DOHH2 (cell line): ENCODE data around the gene PKD2L1.
"Not testable (repeated sequence)": the region's sequence is repeated elsewhere in the genome, so short reads cannot be mapped to it uniquely, and the experiment has no call there.

Experiments used
- H3F3A ChIP-seq: fragments of 200-600 bp; sonication (generic), shearing (Covaris generic); 2 replicates; pipeline ENCODE4 v1.6.0; 2016; ENCODE audit warnings: antibody characterized with exemption, mild to moderate bottlenecking; ENCODE audit not compliant: control insufficient read depth, insufficient read depth
- H3K27ac ChIP-seq: fragments of 200-600 bp; sonication (generic); 2 replicates; pipeline ENCODE4 v1.5.1; 2014; ENCODE audit warnings: low read depth, mild to moderate bottlenecking, low read length, moderate library complexity
- H3K27me3 ChIP-seq: fragments of 200-600 bp; sonication (generic); 2 replicates; pipeline ENCODE4 v1.6.1; 2014; ENCODE audit warnings: mild to moderate bottlenecking, low read length, mixed read lengths; ENCODE audit not compliant: control insufficient read depth
- H3K36me3 ChIP-seq: fragments of 200-600 bp; sonication (generic); 2 replicates; pipeline ENCODE4 v1.6.1; 2014; ENCODE audit warnings: mild to moderate bottlenecking, low read length, moderate library complexity, mixed read lengths; ENCODE audit not compliant: control insufficient read depth
- H3K4me1 ChIP-seq: fragments of 200-600 bp; sonication (generic); 2 replicates; pipeline ENCODE4 v1.6.1; 2014; ENCODE audit warnings: mild to moderate bottlenecking, low read length, mixed read lengths; ENCODE audit not compliant: control insufficient read depth
- H3K4me2 ChIP-seq: fragments of 200-600 bp; sonication (generic); 2 replicates; pipeline ENCODE4 v1.6.0; 2014; ENCODE audit warnings: mild to moderate bottlenecking, low read length, moderate library complexity
- H3K4me3 ChIP-seq: fragments of 200-600 bp; sonication (generic); 2 replicates; pipeline ENCODE4 v1.5.1; 2014; ENCODE audit warnings: mild to moderate bottlenecking, low read length, mixed read lengths
- H3K79me2 ChIP-seq: fragments of 200-600 bp; sonication (generic); 2 replicates; pipeline ENCODE4 v1.6.1; 2014; ENCODE audit warnings: mild to moderate bottlenecking, low read length, mixed read lengths; ENCODE audit not compliant: control insufficient read depth
- H3K9me2 ChIP-seq: fragments of 200-600 bp; sonication (generic); replicated peaks from 2 replicates; pipeline ENCODE4 v1.6.1; 2014; ENCODE audit warnings: mild to moderate bottlenecking, low read length, mixed read lengths; ENCODE audit not compliant: control insufficient read depth
- H3K9me3 ChIP-seq: fragments of 200-600 bp; sonication (generic); 2 replicates; pipeline ENCODE4 v1.6.1; 2014; ENCODE audit warnings: antibody characterized with exemption, low read length, mixed read lengths; ENCODE audit not compliant: control insufficient read depth, insufficient read depth
- H4K20me1 ChIP-seq: fragments of 200-600 bp; sonication (generic); 2 replicates; pipeline ENCODE4 v1.6.0; 2014; ENCODE audit warnings: low read depth, mild to moderate bottlenecking, antibody characterized with exemption, low read length, moderate library complexity; ENCODE audit not compliant: control insufficient read depth, insufficient read depth
- CTCF ChIP-seq: fragments of 200-600 bp; sonication (generic); IDR thresholded peaks from one replicate; pipeline ENCODE4 v1.5.1; 2014; ENCODE audit warnings: antibody characterized with exemption, mild to moderate bottlenecking, low read depth, low read length; ENCODE audit not compliant: poor library complexity, severe bottlenecking
- EZH2phosphoT487 ChIP-seq: fragments of 200-600 bp; sonication (generic); IDR thresholded peaks from 2 replicates; pipeline ENCODE4 v1.6.1; 2017; ENCODE audit warnings: borderline replicate concordance, mild to moderate bottlenecking, antibody characterized with exemption, low read length, moderate library complexity, mixed read lengths

PKD2L1 gene

DNA sequence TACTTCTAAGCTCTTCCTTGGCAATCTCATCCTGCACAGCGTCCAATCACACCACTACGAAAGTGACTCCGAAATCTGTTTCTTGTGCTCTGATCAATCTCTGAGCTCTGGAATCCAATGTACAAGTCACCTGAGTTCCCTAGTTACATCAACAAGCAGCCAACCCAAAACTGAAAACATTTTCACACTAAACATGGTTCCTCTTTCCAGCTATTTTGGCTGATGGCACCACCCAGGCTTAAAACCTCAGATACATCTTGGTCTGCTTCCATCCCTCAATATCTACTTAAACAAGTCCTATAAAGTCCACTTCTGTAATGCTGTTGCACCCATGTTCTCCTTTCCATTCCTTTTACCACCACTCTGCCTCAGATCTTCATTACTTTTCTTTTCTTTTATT lies 47.1 kb downstream of the PKD2L1 start:
- H3K9me3 ChIP-seq, result no peaks in the 10 kb centered on the region
- peaks cover 51% of the 10 kb centered on the region for H3K79me2 ChIP-seq
- H3K27ac ChIP-seq, result no peak overlapping the region
- H3K36me3 ChIP-seq, result peaks cover 57% of the 10 kb centered on the region
- TF ChIP-seq CTCF (no peak), EZH2phosphoT487 (no peak)
- no peak overlapping the region for H3K4me2 ChIP-seq
- H3K27me3 ChIP-seq, result no peaks in the 10 kb centered on the region
- no peaks in the 10 kb centered on the region for H4K20me1 ChIP-seq
- peaks cover 34% of the 10 kb centered on the region for H3K4me1 ChIP-seq
- H3K9me2 ChIP-seq, result no peaks in the 10 kb centered on the region
- no peaks in the 10 kb centered on the region for H3F3A ChIP-seq
- H3K4me3 ChIP-seq, result no peak overlapping the region

DNA sequence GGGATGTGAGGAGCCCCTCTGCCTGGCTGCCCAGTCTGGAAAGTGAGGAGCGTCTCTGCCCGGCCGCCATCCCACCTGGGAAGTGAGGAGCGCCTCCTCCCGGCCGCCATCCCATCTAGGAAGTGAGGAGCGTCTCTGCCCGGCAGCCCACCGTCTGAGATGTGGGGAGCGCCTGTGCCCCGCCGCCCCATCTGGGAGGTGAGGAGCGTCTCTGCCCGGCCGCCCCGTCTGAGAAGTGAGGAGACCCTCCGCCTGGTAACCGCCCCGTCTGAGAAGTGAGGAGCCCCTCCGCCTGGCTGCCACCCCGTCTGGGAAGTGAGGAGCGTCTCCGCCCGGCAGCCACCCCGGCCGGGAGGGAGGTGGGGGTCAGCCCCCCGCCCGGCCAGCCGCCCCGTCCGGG lies 53.1 kb downstream of the PKD2L1 start:
- H3K4me3 ChIP-seq, H3K4me2 ChIP-seq, H3K27ac ChIP-seq, H4K20me1 ChIP-seq, H3K9me3 ChIP-seq, H3K79me2 ChIP-seq, H3K4me1 ChIP-seq, H3K9me2 ChIP-seq, H3K27me3 ChIP-seq: not testable (repeated sequence)
- Histone ChIP-seq H3K36me3 (peaks cover 47% of the 10 kb centered on the region), H3F3A (peaks cover 13% of the 10 kb centered on the region; the same call in 1 of the 2 replicates)

GRCh38 chr10:100267239-100268104 lies 62.6 kb downstream of the PKD2L1 start, which contains the start of gene CWF19L1:
CWF19L1 (minus strand) TSS chr10:100267638; CDS start chr10:100267593, 45 bp downstream.
- no peaks in the 10 kb centered on the region for H3K27me3 ChIP-seq
- no peak within 1 kb of the TSS for H3K27ac ChIP-seq
- H3K79me2 ChIP-seq, result peaks cover 43% of the 10 kb centered on the region
- peak within 1 kb of the TSS; percentile 51 for H3K4me2 ChIP-seq
- TF ChIP-seq CTCF (no peak), EZH2phosphoT487 (no peak)
- no peaks in the 10 kb centered on the region for H3K9me3 ChIP-seq
- H3K4me3 ChIP-seq, result peak within 1 kb of the TSS; percentile 80
- 0 out of 2 replicates have a peak, but pooled peaks cover 9% of the 10 kb centered on the region for H3K36me3 ChIP-seq
- H3K9me2 ChIP-seq, result no peaks in the 10 kb centered on the region
- no peaks in the 10 kb centered on the region for H4K20me1 ChIP-seq
- H3K4me1 ChIP-seq, result peaks cover 15% of the 10 kb centered on the region
- peaks cover 5% of the 10 kb centered on the region for H3F3A ChIP-seq

- Histone ChIP-seq H3K27me3 (no peaks in the 10 kb centered on the region), H3K27ac (no peak overlapping the region), H3K4me3 (peak overlapping the region; percentile 80), H4K20me1 (no peaks in the 10 kb centered on the region), H3K9me2 (no peaks in the 10 kb centered on the region), H3K36me3 (0 out of 2 replicates have a peak, but pooled peaks cover 8% of the 10 kb centered on the region), H3K4me1 (peaks cover 15% of the 10 kb centered on the region), H3K9me3 (no peaks in the 10 kb centered on the region), H3F3A (peaks cover 5% of the 10 kb centered on the region), H3K4me2 (peak overlapping the region; percentile 51), H3K79me2 (peaks cover 43% of the 10 kb centered on the region)
- TF ChIP-seq EZH2phosphoT487 (no peak), CTCF (no peak)
These were observed 64.1 kb downstream of the PKD2L1 start for GRCh38 chr10:100265821-100266485.
